ENCODE measurements around the gene MYT1. TPM values are rescaled to one million over a fixed set of nuclear protein-coding genes. Genes with fewer than 3 reads are reported as not detected.
"Not testable (repeated sequence)": the region's sequence is repeated elsewhere in the genome, so short reads cannot be mapped to it uniquely, and the experiment has no call there.

MYT1 gene
- polyA plus RNA-seq, 4 donors: 0.63 to 0.77 TPM; not detected in 2

DNA sequence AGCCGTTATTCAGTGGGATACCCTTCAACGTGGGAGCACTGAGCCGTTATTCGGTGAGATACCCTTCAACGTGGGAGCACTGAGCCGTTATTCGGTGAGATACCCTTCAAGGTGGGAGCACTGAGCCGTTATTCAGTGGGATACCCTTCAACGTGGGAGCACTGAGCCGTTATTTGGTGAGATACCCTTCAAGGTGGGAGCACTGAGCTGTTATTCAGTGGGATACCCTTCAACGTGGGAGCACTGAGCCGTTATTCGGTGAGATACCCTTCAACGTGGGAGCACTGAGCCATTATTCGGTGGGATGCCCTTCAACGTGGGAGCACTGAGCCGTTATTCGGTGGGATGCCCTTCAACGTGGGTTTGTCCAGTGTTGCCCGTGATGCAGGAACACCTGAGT lies 14.7 kb downstream of the MYT1 start:
- H3K27me3 ChIP-seq (ENCODE audit: control insufficient read depth in 3 of 3, insufficient read depth in 3 of 3, low read length in 3 of 3); H3K36me3 ChIP-seq (ENCODE audit: control insufficient read depth in 3 of 3, insufficient read depth in 2 of 3, low read depth in 1 of 3, low read length in 3 of 3); H3K4me1 ChIP-seq (ENCODE audit: control insufficient read depth in 3 of 3, insufficient read depth in 2 of 3, low read depth in 1 of 3, low read length in 2 of 3); H3K9me3 ChIP-seq (ENCODE audit: control insufficient read depth in 2 of 2, insufficient read depth in 1 of 2, low read depth in 1 of 2, low read length in 1 of 2); FAIRE-seq; H3K27ac ChIP-seq (ENCODE audit: low read depth in 1 of 3, low read length in 2 of 3); DNase-seq; H3K4me3 ChIP-seq (ENCODE audit: low read depth in 1 of 3, low read length in 3 of 3): not testable (repeated sequence)
- 88 to 93% (median 90%) methylated on average over 20 of the region's 20 CpGs for WGBS, 3 donors

DNA sequence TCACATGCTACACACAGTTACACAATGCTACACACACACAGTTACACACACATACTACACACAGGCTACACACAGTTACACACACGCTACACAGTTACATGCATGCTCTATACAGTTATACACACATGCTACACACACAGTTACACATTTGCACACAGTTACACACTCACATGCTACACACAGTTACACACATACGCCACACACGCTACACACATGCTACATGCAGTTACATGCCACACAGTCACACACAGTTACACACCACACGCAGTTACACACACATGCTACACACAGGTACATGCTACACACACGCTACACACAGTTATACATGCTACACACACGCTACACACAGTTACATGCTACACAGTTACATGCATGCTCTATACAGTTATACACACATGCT lies 15.6 kb downstream of the MYT1 start:
- 82 to 95% (median 86%) methylated on average over 6 of the region's 6 CpGs for WGBS, 3 donors
- no peak for FAIRE-seq

GRCh38 chr20:64180673-64181072 lies 16.4 kb downstream of the MYT1 start:
- Histone ChIP-seq H3K27ac (ENCODE audit: low read depth in 1 of 3, low read length in 2 of 3) (no peak overlapping the region), H3K9me3 (ENCODE audit: control insufficient read depth in 2 of 2, insufficient read depth in 1 of 2, low read depth in 1 of 2, low read length in 1 of 2) (peaks cover 0 to 2% of the 10 kb centered on the region in 2 donors), H3K27me3 (ENCODE audit: control insufficient read depth in 3 of 3, insufficient read depth in 3 of 3, low read length in 3 of 3) (peaks cover 0 to 4% (median 2%) of the 10 kb centered on the region in 3 donors), H3K4me3 (ENCODE audit: low read depth in 1 of 3, low read length in 3 of 3) (no peak overlapping the region), H3K4me1 (ENCODE audit: control insufficient read depth in 3 of 3, insufficient read depth in 2 of 3, low read depth in 1 of 3, low read length in 2 of 3) (no peaks in the 10 kb centered on the region), H3K36me3 (ENCODE audit: control insufficient read depth in 3 of 3, insufficient read depth in 2 of 3, low read depth in 1 of 3, low read length in 3 of 3) (no peaks in the 10 kb centered on the region)
- 71 to 83% (median 82%) methylated on average over 7 of the region's 7 CpGs for WGBS, 3 donors
- FAIRE-seq (no peak), DNase-seq (no peak)

More for the DNA sequence above, 15.6 kb downstream of the MYT1 start:
- Histone ChIP-seq H3K4me1 (ENCODE audit: control insufficient read depth in 3 of 3, insufficient read depth in 2 of 3, low read depth in 1 of 3, low read length in 2 of 3) (no peaks in the 10 kb centered on the region), H3K36me3 (ENCODE audit: control insufficient read depth in 3 of 3, insufficient read depth in 2 of 3, low read depth in 1 of 3, low read length in 3 of 3) (no peaks in the 10 kb centered on the region), H3K4me3 (ENCODE audit: low read depth in 1 of 3, low read length in 3 of 3) (no peak overlapping the region), H3K27ac (ENCODE audit: low read depth in 1 of 3, low read length in 2 of 3) (no peak overlapping the region), H3K9me3 (ENCODE audit: control insufficient read depth in 2 of 2, insufficient read depth in 1 of 2, low read depth in 1 of 2, low read length in 1 of 2) (peaks cover 0 to 2% of the 10 kb centered on the region in 2 donors), H3K27me3 (ENCODE audit: control insufficient read depth in 3 of 3, insufficient read depth in 3 of 3, low read length in 3 of 3) (peaks cover 0 to 4% (median 2%) of the 10 kb centered on the region in 3 donors)
- no peak for DNase-seq

DNA sequence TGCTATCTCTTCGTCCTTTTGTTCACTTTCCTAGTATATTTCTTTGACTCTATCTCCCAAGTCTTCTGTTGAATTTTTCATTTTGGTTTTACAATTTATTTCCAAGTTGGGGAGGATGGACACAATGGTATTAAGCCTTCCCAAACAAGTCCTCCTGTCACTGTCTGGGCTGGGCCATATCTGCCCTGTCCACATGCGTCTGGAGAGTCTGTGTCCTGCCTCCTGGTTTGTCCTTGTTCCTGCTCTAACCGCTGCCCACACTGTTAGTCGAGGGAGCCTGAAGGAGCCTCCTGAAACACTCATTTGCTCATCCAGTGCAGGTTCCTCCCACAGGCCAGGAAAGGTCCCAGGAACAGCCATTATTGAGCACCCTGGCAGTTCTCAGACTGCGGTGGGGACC lies 17.1 kb downstream of the MYT1 start:
- FAIRE-seq: no peak
- WGBS, 3 donors: 85 to 89% (median 85%) methylated on average over 5 of the region's 5 CpGs
- H3K9me3 ChIP-seq (ENCODE audit: control insufficient read depth in 2 of 2, insufficient read depth in 1 of 2, low read depth in 1 of 2, low read length in 1 of 2): peaks cover 0 to 2% of the 10 kb centered on the region in 2 donors
- no peak overlapping the region for H3K27ac ChIP-seq (ENCODE audit: low read depth in 1 of 3, low read length in 2 of 3)
- DNase-seq: no peak
- H3K4me3 ChIP-seq (ENCODE audit: low read depth in 1 of 3, low read length in 3 of 3): no peak overlapping the region
- H3K4me1 ChIP-seq (ENCODE audit: control insufficient read depth in 3 of 3, insufficient read depth in 2 of 3, low read depth in 1 of 3, low read length in 2 of 3): no peaks in the 10 kb centered on the region
- H3K27me3 ChIP-seq (ENCODE audit: control insufficient read depth in 3 of 3, insufficient read depth in 3 of 3, low read length in 3 of 3): peaks cover 0 to 4% (median 2%) of the 10 kb centered on the region in 3 donors
- H3K36me3 ChIP-seq (ENCODE audit: control insufficient read depth in 3 of 3, insufficient read depth in 2 of 3, low read depth in 1 of 3, low read length in 3 of 3): no peaks in the 10 kb centered on the region

DNA sequence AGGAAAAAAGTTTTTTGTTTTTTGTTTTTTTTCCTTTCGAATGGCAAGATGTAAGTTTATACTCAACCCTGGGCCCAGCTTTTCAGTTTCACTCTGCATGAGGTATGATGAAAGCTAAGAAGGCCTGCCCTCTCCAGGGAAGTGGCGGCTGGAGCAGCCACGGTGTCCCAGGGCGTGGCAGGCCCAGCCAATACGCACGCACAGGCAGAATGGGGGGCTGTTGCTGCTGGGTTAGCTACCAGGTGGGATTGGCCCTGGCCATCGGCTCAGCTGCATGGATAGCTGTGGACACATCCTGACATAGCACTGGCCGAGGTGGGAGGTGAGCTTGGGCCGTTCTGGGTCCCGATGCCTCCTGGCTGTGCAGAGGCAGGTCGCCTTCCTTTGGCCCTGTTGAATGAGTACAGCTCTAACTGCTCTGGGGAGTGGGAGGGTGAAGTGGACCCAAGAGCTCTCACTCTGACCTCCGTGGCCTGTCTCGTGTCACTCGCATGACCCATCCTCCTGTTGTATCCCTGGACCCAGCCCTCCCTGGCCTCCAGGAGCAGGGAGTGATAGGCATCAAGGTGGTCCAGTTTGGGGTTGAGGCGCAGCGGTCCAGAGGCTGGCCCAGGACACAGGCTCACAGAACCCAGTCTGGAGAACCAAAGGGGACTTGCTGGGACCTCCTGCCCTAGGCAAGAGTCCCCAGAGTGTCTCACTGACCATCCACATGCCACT lies 18.1 kb downstream of the MYT1 start:
- no peak for DNase-seq
- H3K27ac ChIP-seq (ENCODE audit: low read depth in 1 of 3, low read length in 2 of 3): no peak overlapping the region
- no peaks in the 10 kb centered on the region for H3K4me1 ChIP-seq (ENCODE audit: control insufficient read depth in 3 of 3, insufficient read depth in 2 of 3, low read depth in 1 of 3, low read length in 2 of 3)
- FAIRE-seq: no peak
- no peak overlapping the region for H3K4me3 ChIP-seq (ENCODE audit: low read depth in 1 of 3, low read length in 3 of 3)
- H3K36me3 ChIP-seq (ENCODE audit: control insufficient read depth in 3 of 3, insufficient read depth in 2 of 3, low read depth in 1 of 3, low read length in 3 of 3): no peaks in the 10 kb centered on the region
- peaks cover 0 to 6% of the 10 kb centered on the region in 2 donors for H3K9me3 ChIP-seq (ENCODE audit: control insufficient read depth in 2 of 2, insufficient read depth in 1 of 2, low read depth in 1 of 2, low read length in 1 of 2)
- H3K27me3 ChIP-seq (ENCODE audit: control insufficient read depth in 3 of 3, insufficient read depth in 3 of 3, low read length in 3 of 3): peaks cover 0 to 2% (median 0%) of the 10 kb centered on the region in 3 donors
- 76 to 87% (median 82%) methylated on average over 15 to 16 of the region's 16 CpGs for WGBS, 3 donors

GRCh38 chr20:64183313-64183712 lies 19.1 kb downstream of the MYT1 start:
- peaks cover 0 to 11% of the 10 kb centered on the region in 2 donors for H3K9me3 ChIP-seq (ENCODE audit: control insufficient read depth in 2 of 2, insufficient read depth in 1 of 2, low read depth in 1 of 2, low read length in 1 of 2)
- no peak overlapping the region for H3K27ac ChIP-seq (ENCODE audit: low read depth in 1 of 3, low read length in 2 of 3)
- H3K4me1 ChIP-seq (ENCODE audit: control insufficient read depth in 3 of 3, insufficient read depth in 2 of 3, low read depth in 1 of 3, low read length in 2 of 3): peaks cover 0 to 4% (median 0%) of the 10 kb centered on the region in 3 donors
- FAIRE-seq: no peak
- no peak for DNase-seq
- 80 to 90% (median 85%) methylated on average over 2 of the region's 2 CpGs for WGBS, 3 donors
- H3K27me3 ChIP-seq (ENCODE audit: control insufficient read depth in 3 of 3, insufficient read depth in 3 of 3, low read length in 3 of 3): no peaks in the 10 kb centered on the region
- no peak overlapping the region for H3K4me3 ChIP-seq (ENCODE audit: low read depth in 1 of 3, low read length in 3 of 3)
- no peaks in the 10 kb centered on the region for H3K36me3 ChIP-seq (ENCODE audit: control insufficient read depth in 3 of 3, insufficient read depth in 2 of 3, low read depth in 1 of 3, low read length in 3 of 3)

- WGBS, 3 donors: 79 to 94% (median 86%) methylated on average over 12 of the region's 12 CpGs
- H3K27me3 ChIP-seq (ENCODE audit: control insufficient read depth in 3 of 3, insufficient read depth in 3 of 3, low read length in 3 of 3): no peaks in the 10 kb centered on the region
- H3K9me3 ChIP-seq (ENCODE audit: control insufficient read depth in 2 of 2, insufficient read depth in 1 of 2, low read depth in 1 of 2, low read length in 1 of 2): peaks cover 0 to 8% of the 10 kb centered on the region in 2 donors
- DNase-seq (no peak), FAIRE-seq (no peak)
- no peak overlapping the region for H3K27ac ChIP-seq (ENCODE audit: low read depth in 1 of 3, low read length in 2 of 3)
- H3K4me1 ChIP-seq (ENCODE audit: control insufficient read depth in 3 of 3, insufficient read depth in 2 of 3, low read depth in 1 of 3, low read length in 2 of 3): peaks cover 0 to 18% (median 0%) of the 10 kb centered on the region in 3 donors
- no peak overlapping the region for H3K4me3 ChIP-seq (ENCODE audit: low read depth in 1 of 3, low read length in 3 of 3)
- H3K36me3 ChIP-seq (ENCODE audit: control insufficient read depth in 3 of 3, insufficient read depth in 2 of 3, low read depth in 1 of 3, low read length in 3 of 3): no peaks in the 10 kb centered on the region
Observed at GRCh38 chr20:64184795-64185194, 20.5 kb downstream of the MYT1 start.

GRCh38 chr20:64185276-64185900 lies 21.1 kb downstream of the MYT1 start:
- Histone ChIP-seq H3K4me1 (ENCODE audit: control insufficient read depth in 3 of 3, insufficient read depth in 2 of 3, low read depth in 1 of 3, low read length in 2 of 3) (peaks cover 0 to 23% (median 0%) of the 10 kb centered on the region in 3 donors), H3K36me3 (ENCODE audit: control insufficient read depth in 3 of 3, insufficient read depth in 2 of 3, low read depth in 1 of 3, low read length in 3 of 3) (no peaks in the 10 kb centered on the region), H3K27me3 (ENCODE audit: control insufficient read depth in 3 of 3, insufficient read depth in 3 of 3, low read length in 3 of 3) (no peaks in the 10 kb centered on the region), H3K27ac (ENCODE audit: low read depth in 1 of 3, low read length in 2 of 3) (no peak overlapping the region), H3K9me3 (ENCODE audit: control insufficient read depth in 2 of 2, insufficient read depth in 1 of 2, low read depth in 1 of 2, low read length in 1 of 2) (peaks cover 0 to 8% of the 10 kb centered on the region in 2 donors), H3K4me3 (ENCODE audit: low read depth in 1 of 3, low read length in 3 of 3) (no peak overlapping the region)
- DNase-seq (no peak), FAIRE-seq (no peak)
- WGBS, 3 donors: 80 to 94% (median 88%) methylated on average over 9 of the region's 9 CpGs

Data from small intestine (tissue), 7 donors.